ENCODE data around the gene AGK.

DNA sequence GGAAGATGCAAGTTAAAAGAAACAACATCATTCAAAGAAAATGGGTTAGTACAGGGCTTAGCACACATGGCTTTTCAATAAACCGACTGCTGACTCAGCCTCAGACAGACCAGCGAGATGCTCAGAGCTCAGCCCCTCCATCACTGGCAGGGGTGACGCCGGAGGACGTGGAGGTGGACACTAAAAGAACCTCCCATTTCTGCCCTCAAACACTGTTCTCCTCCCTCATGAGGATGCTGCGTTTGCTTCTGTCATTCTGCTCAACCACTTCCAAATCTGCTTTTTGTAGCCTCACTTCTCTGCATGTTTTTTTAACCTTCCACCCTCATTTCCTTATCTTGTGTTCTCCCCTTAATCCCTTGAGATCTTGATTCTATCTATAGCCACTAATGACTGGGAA, 135.5 kb downstream of the AGK start:
- TF ChIP-seq TCF7L2 (IDR thresholded peaks at IDR 0.05; ENCODE audit: low read depth, low read length) (no peak), SIN3A (IDR thresholded peaks at IDR 0.05; ENCODE audit: borderline replicate concordance, insufficient read depth, low read depth, low read length) (no peak), POLR2AphosphoS5 (IDR thresholded peaks at IDR 0.05; ENCODE audit: low read depth, low read length) (no peak)
- TF ChIP-seq, protein P1, sequence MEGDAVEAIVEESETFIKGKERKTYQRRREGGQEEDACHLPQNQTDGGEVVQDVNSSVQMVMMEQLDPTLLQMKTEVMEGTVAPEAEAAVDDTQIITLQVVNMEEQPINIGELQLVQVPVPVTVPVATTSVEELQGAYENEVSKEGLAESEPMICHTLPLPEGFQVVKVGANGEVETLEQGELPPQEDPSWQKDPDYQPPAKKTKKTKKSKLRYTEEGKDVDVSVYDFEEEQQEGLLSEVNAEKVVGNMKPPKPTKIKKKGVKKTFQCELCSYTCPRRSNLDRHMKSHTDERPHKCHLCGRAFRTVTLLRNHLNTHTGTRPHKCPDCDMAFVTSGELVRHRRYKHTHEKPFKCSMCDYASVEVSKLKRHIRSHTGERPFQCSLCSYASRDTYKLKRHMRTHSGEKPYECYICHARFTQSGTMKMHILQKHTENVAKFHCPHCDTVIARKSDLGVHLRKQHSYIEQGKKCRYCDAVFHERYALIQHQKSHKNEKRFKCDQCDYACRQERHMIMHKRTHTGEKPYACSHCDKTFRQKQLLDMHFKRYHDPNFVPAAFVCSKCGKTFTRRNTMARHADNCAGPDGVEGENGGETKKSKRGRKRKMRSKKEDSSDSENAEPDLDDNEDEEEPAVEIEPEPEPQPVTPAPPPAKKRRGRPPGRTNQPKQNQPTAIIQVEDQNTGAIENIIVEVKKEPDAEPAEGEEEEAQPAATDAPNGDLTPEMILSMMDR (IDR thresholded peaks at IDR 0.05), result no peak
- TF ChIP-seq, protein P2, sequence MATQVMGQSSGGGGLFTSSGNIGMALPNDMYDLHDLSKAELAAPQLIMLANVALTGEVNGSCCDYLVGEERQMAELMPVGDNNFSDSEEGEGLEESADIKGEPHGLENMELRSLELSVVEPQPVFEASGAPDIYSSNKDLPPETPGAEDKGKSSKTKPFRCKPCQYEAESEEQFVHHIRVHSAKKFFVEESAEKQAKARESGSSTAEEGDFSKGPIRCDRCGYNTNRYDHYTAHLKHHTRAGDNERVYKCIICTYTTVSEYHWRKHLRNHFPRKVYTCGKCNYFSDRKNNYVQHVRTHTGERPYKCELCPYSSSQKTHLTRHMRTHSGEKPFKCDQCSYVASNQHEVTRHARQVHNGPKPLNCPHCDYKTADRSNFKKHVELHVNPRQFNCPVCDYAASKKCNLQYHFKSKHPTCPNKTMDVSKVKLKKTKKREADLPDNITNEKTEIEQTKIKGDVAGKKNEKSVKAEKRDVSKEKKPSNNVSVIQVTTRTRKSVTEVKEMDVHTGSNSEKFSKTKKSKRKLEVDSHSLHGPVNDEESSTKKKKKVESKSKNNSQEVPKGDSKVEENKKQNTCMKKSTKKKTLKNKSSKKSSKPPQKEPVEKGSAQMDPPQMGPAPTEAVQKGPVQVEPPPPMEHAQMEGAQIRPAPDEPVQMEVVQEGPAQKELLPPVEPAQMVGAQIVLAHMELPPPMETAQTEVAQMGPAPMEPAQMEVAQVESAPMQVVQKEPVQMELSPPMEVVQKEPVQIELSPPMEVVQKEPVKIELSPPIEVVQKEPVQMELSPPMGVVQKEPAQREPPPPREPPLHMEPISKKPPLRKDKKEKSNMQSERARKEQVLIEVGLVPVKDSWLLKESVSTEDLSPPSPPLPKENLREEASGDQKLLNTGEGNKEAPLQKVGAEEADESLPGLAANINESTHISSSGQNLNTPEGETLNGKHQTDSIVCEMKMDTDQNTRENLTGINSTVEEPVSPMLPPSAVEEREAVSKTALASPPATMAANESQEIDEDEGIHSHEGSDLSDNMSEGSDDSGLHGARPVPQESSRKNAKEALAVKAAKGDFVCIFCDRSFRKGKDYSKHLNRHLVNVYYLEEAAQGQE (IDR thresholded peaks at IDR 0.05; ENCODE audit: insufficient read depth in 1 of 2, low read depth in 2 of 2, low read length in 1 of 2), result no peak

Data from Panc1 (cell line).